ENCODE measurements around the gene SH3BP5. TPM values are rescaled to one million over a fixed set of nuclear protein-coding genes. Genes with fewer than 3 reads are reported as not detected.

SH3BP5 gene
- total RNA-seq, 1 donor from 2014 or later: 9.7 TPM

GRCh38 chr3:15307580-15307979 lies 24.8 kb downstream of the SH3BP5 start:
- no peak for DNase-seq
- intact Hi-C loops (cut with micrococcal nuclease): no loop called here
- ATAC-seq: no peak

GRCh38 chr3:15306979-15307359 lies 25.4 kb downstream of the SH3BP5 start:
- intact Hi-C loops (cut with micrococcal nuclease): no loop called here
- DNase-seq (no peak), ATAC-seq (no peak)

GRCh38 chr3:15305359-15305844 lies 27.0 kb downstream of the SH3BP5 start:
- no peak for ATAC-seq
- intact Hi-C loops (cut with micrococcal nuclease): no loop called here
- no peak for DNase-seq

GRCh38 chr3:15303728-15304127 lies 28.7 kb downstream of the SH3BP5 start:
- DNase-seq: peak; percentile 41
- peak; percentile 83 for ATAC-seq
- intact Hi-C loops (cut with micrococcal nuclease): no loop called here

- DNase-seq: no peak
Measured at GRCh38 chr3:15303216-15303615, 29.2 kb downstream of the SH3BP5 start.

GRCh38 chr3:15301761-15302160 lies 30.6 kb downstream of the SH3BP5 start:
- intact Hi-C loops (cut with micrococcal nuclease): no loop called here
- no peak for ATAC-seq
- no peak for DNase-seq

More at GRCh38 chr3:15303216-15303615, 29.2 kb downstream of the SH3BP5 start:
- ATAC-seq: no peak
- intact Hi-C loops (cut with micrococcal nuclease): no loop called here

GRCh38 chr3:15300323-15301078 lies 31.9 kb downstream of the SH3BP5 start:
- intact Hi-C loops (cut with micrococcal nuclease): no loop called here
- ATAC-seq (peak; percentile 42), DNase-seq (no peak)

GRCh38 chr3:15299036-15299435 lies 33.4 kb downstream of the SH3BP5 start:
- DNase-seq: no peak
- intact Hi-C loops (cut with micrococcal nuclease): no loop called here
- no peak for ATAC-seq

- intact Hi-C loops (cut with micrococcal nuclease): no loop called here
- no peak for ATAC-seq
- no peak for DNase-seq
Measured at GRCh38 chr3:15298504-15298903, 33.9 kb downstream of the SH3BP5 start.

GRCh38 chr3:15297608-15298350 lies 34.6 kb downstream of the SH3BP5 start:
- intact Hi-C loops (cut with micrococcal nuclease): no loop called here
- ATAC-seq: no peak
- DNase-seq: no peak

- peak; percentile 63 for ATAC-seq
- DNase-seq: no peak
- intact Hi-C loops (cut with micrococcal nuclease): no loop called here
Measured at GRCh38 chr3:15295506-15295905, 36.9 kb downstream of the SH3BP5 start.

GRCh38 chr3:15294929-15295328 lies 37.5 kb downstream of the SH3BP5 start:
- DNase-seq (no peak), ATAC-seq (peak; percentile 45)
- intact Hi-C loops (cut with micrococcal nuclease): no loop called here

- DNase-seq: peak; percentile 57
- peak; percentile 52 for ATAC-seq
- intact Hi-C loops (cut with micrococcal nuclease): no loop called here
Measured at GRCh38 chr3:15292765-15293522, 39.4 kb downstream of the SH3BP5 start.

- ATAC-seq: peak; percentile 7
- intact Hi-C loops (cut with micrococcal nuclease): no loop called here
- no peak for DNase-seq
Measured at GRCh38 chr3:15291589-15292541, 40.5 kb downstream of the SH3BP5 start.

- ATAC-seq (no peak), DNase-seq (no peak)
- intact Hi-C loops (cut with micrococcal nuclease): no loop called here
Measured at GRCh38 chr3:15290736-15291135, 41.6 kb downstream of the SH3BP5 start.

GRCh38 chr3:15289661-15290060 lies 42.7 kb downstream of the SH3BP5 start:
- ATAC-seq: no peak
- DNase-seq: no peak
- intact Hi-C loops (cut with micrococcal nuclease): no loop called here

GRCh38 chr3:15288331-15289035 lies 43.9 kb downstream of the SH3BP5 start:
- intact Hi-C loops (cut with micrococcal nuclease): no loop called here
- ATAC-seq (no peak), DNase-seq (no peak)
